Measurements from ENCODE around the gene GNAT2.

Gene GNAT2

GRCh38 chr1:109641078-109641740, 21.8 kb upstream of the GNAT2 start:
- DNase-seq = no peak

- DNase-seq = peak; percentile 77
These were observed 21.0 kb upstream of the GNAT2 start for GRCh38 chr1:109640285-109640865.

- DNase-seq = no peak
These were observed 20.4 kb upstream of the GNAT2 start for GRCh38 chr1:109639841-109640184.

GRCh38 chr1:109639063-109639840, 19.8 kb upstream of the GNAT2 start:
- DNase-seq = no peak

GRCh38 chr1:109637446-109637845, 18.0 kb upstream of the GNAT2 start:
- no peak for DNase-seq

- peak; percentile 49 for DNase-seq
These were observed 17.0 kb upstream of the GNAT2 start for GRCh38 chr1:109636201-109636952.

GRCh38 chr1:109635862-109636200, 16.4 kb upstream of the GNAT2 start:
- DNase-seq = no peak

GRCh38 chr1:109634771-109635750, 15.6 kb upstream of the GNAT2 start:
- no peak for DNase-seq

- peak; percentile 68 for DNase-seq
These were observed 14.9 kb upstream of the GNAT2 start for GRCh38 chr1:109634292-109634691.

- no peak for DNase-seq
These were observed 13.4 kb upstream of the GNAT2 start for GRCh38 chr1:109632671-109633346.

GRCh38 chr1:109631513-109632505, 12.4 kb upstream of the GNAT2 start:
- no peak for DNase-seq

GRCh38 chr1:109630898-109631512, 11.6 kb upstream of the GNAT2 start:
- no peak for DNase-seq

- DNase-seq = no peak
These were observed 10.9 kb upstream of the GNAT2 start for GRCh38 chr1:109630081-109630897.

GRCh38 chr1:109629372-109630030, 10.1 kb upstream of the GNAT2 start:
- DNase-seq = no peak

GRCh38 chr1:109628540-109629321, 9.3 kb upstream of the GNAT2 start:
- no peak for DNase-seq

GRCh38 chr1:109627692-109628399, 8.4 kb upstream of the GNAT2 start:
- no peak for DNase-seq
